ENCODE measurements around the gene PMIS2.

DNA sequence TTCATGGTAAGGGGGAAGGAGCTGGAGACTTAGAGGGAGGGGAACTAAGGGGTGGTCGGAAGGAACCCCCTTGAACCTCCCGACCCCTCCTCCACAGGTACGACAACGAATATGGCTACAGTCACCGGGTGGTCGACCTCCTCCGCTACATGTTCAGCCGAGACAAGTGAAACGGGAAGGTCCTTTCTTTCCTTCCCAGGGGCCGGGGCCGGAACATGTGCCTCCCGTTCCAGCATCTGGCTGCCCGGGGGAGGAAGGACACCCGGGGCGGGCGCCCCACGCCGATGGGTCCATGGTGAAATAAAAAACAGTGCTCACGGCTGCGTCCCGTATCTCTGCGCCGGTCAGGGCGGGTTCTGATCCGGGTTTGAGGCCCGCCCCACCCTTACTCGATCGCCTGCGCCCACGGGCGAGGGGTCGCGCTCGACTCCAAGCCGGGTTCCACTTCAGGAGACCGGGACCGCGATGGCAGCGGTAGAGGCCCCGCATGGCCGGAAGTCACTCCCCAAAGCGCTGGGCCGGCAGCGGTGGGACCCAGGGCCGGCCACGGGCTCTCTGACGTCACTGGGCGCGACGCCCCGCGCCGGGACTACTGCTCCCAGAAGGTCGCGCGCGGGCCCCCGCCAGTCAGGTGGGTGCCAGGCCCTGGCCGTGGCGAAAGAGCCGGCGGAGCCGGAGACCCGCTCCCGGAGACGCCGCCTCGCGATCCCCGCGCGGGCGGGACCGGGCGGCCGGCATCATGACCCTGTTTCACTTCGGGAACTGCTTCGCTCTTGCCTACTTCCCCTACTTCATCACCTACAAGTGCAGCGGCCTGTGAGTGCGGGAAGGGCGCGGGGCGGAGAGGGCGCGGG is 40.7 kb upstream of the PMIS2 start, which contains the start of gene TMEM147:
- no peak for TF ChIP-seq CTCF (IDR thresholded peaks at IDR 0.05 in 2 of 3, conservative IDR thresholded peaks at IDR 0.05 in 1 of 3; ENCODE audit: borderline replicate concordance in 1 of 3, insufficient read depth in 1 of 3, low read depth in 2 of 3, low read length in 2 of 3)
- TF ChIP-seq POLR2A (IDR thresholded peaks at IDR 0.05; ENCODE audit: borderline replicate concordance, extremely low read depth, insufficient read depth, insufficient read length), result peak; percentile 77
- TF ChIP-seq EGR1 (IDR thresholded peaks at IDR 0.05; ENCODE audit: low read depth), result no peak
- TF ChIP-seq ELF1 (IDR thresholded peaks at IDR 0.05; ENCODE audit: borderline replicate concordance, low read depth), result no peak; the same call in 1 of the 2 replicates
- no peak for TF ChIP-seq RAD21 (IDR thresholded peaks at IDR 0.05; ENCODE audit: low read depth)
- TF ChIP-seq ZNF274 (IDR thresholded peaks at IDR 0.05; ENCODE audit: low read depth, low read length), result no peak
- TF ChIP-seq SIN3A (IDR thresholded peaks at IDR 0.05; ENCODE audit: low read depth), result peak; percentile 92
- peak; percentile 90 for TF ChIP-seq MAX (IDR thresholded peaks at IDR 0.05)
- no peak for TF ChIP-seq EZH2 (IDR thresholded peaks at IDR 0.05)
- TF ChIP-seq REST (IDR thresholded peaks at IDR 0.05; ENCODE audit: low read depth), result no peak
- no peak for TF ChIP-seq CEBPB (IDR thresholded peaks at IDR 0.05; ENCODE audit: low read depth)
- no peak for TF ChIP-seq YY1 (IDR thresholded peaks at IDR 0.05; ENCODE audit: extremely low read depth, insufficient replicate concordance, low read depth, low read length)
- TF ChIP-seq ZFX (IDR thresholded peaks at IDR 0.05), result peak; percentile 97
- TF ChIP-seq POLR2AphosphoS5 (IDR thresholded peaks at IDR 0.05; ENCODE audit: low read depth, low read length), result peak; percentile 94

Measured in HCT116 (cell line).